HG03039 (cell line): ENCODE measurements around the gene GON7.
A peak's percentile ranks its signal among the peaks of the same experiment; 100 is the strongest.
"Not testable (repeated sequence)": the region's sequence is repeated elsewhere in the genome, so short reads cannot be mapped to it uniquely, and the experiment has no call there.

Experiments used
- ATAC-seq: cut with Tn5 transposase; IDR thresholded peaks from one replicate; pipeline ENCODE4 v1.9.1; 2021; ENCODE audit warnings: mild to moderate bottlenecking, moderate library complexity; ENCODE audit not compliant: unreplicated experiment

The GON7 gene

GRCh38 chr14:93206793-93207467 lies at the start of gene GON7, which contains the start of gene UBR7:
Gene GON7, minus strand, starts transcription at chr14:93207065. Its CDS starts 28 bp downstream, at chr14:93207037.
Gene UBR7, plus strand, starts transcription at chr14:93207256. Its CDS starts 36 bp downstream, at chr14:93207292.
- ATAC-seq: peak; percentile 81

GRCh38 chr14:93249128-93249831 lies 42.4 kb upstream of the GON7 start:
- ATAC-seq: no peak

- ATAC-seq: no peak
Measured at GRCh38 chr14:93246534-93246933, 39.7 kb upstream of the GON7 start.

GRCh38 chr14:93245764-93246420 lies 39.0 kb upstream of the GON7 start:
- ATAC-seq: no peak

GRCh38 chr14:93240678-93241000 lies 33.8 kb upstream of the GON7 start:
- no peak for ATAC-seq

GRCh38 chr14:93239869-93240677 lies 33.2 kb upstream of the GON7 start:
- no peak for ATAC-seq

- ATAC-seq: no peak
Measured at GRCh38 chr14:93234798-93235197, 27.9 kb upstream of the GON7 start.

- not testable (repeated sequence) for ATAC-seq
Measured at GRCh38 chr14:93233078-93233477, 26.2 kb upstream of the GON7 start.

GRCh38 chr14:93232159-93232558 lies 25.3 kb upstream of the GON7 start:
- ATAC-seq: no peak

- ATAC-seq: no peak
Measured at GRCh38 chr14:93231129-93231979, 24.5 kb upstream of the GON7 start.

GRCh38 chr14:93230539-93230938 lies 23.7 kb upstream of the GON7 start:
- no peak for ATAC-seq

- no peak for ATAC-seq
Measured at GRCh38 chr14:93228550-93228949, 21.7 kb upstream of the GON7 start.

- ATAC-seq: no peak
Measured at GRCh38 chr14:93223565-93223964, 16.7 kb upstream of the GON7 start.

GRCh38 chr14:93220509-93220908 lies 13.6 kb upstream of the GON7 start:
- no peak for ATAC-seq

GRCh38 chr14:93219103-93219726 lies 12.3 kb upstream of the GON7 start:
- peak; percentile 68 for ATAC-seq

- ATAC-seq: no peak
Measured at GRCh38 chr14:93214598-93214997, 7.7 kb upstream of the GON7 start.

- peak; percentile 72 for ATAC-seq
Measured at GRCh38 chr14:93212432-93212831, 5.6 kb upstream of the GON7 start.

GRCh38 chr14:93207468-93208308 lies 823 bp upstream of the GON7 start:
- peak; percentile 32 for ATAC-seq

- ATAC-seq: no peak
Measured at GRCh38 chr14:93201155-93201704, 5.6 kb downstream of the GON7 start.
